ENCODE measurements around the gene LMO4. TPM values are rescaled to one million over a fixed set of nuclear protein-coding genes. Genes with fewer than 3 reads are reported as not detected.

LMO4 gene
- total RNA-seq, 4 donors from 2014 or later, result 29.6 to 47.3 (median 35.8) TPM

DNA sequence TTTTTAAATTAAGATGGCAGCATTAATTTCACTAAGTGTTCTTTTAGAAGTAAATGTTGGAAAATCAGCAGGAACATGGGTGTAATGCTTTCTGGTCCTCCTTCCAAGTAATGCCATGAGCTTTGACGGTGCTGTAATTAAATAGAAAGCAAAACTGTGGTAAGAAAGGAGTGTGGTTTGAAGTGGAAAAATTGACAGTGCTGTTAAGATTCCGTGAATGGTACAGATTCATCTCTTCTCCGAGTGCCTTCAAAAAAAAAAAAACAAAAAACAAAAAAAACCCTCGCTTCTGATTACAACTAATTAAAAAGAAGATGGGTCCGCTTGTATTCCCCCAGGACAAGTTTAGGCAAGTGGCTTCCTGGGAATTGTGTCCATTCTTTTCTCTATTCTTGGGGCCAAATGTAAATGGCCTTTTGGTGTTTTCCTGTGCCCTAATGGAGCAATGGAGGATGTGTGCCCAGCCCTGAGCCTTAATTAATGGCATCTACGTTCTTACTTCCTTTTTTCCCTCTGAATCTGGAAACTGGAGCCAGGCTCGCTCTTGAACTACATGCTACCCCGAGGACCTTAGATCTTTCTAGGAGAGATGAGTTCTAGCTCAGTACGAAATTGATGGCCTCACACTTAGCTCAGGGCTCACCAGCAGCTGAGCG lies 5.1 kb downstream of the LMO4 start:
- DNase-seq (no peak), ATAC-seq (no peak)
- Histone ChIP-seq H3K27ac (peak overlapping the region; percentile 72 to 83 (median 77)), H3K4me1 (peaks cover 40% of the 10 kb centered on the region in 2 donors), H3K9me3 (no peaks in the 10 kb centered on the region), H3K27me3 (no peaks in the 10 kb centered on the region), H3K36me3 (no peaks in the 10 kb centered on the region), H3K4me3 (peak overlapping the region; percentile 67 to 80 (median 72))
- in situ Hi-C loops (cut with MboI; ENCODE audit: low sequenced_read_pairs in 4 of 4), result loop anchor here in 1 of 4 donors (25.0 kb wide), 3 partner anchors 422 to 1353 kb away; partner anchors contain the start of genes HS2ST1, PKN2, SELENOF and SH3GLB1
- intact Hi-C loops (cut with DNase I; ENCODE audit: low total_unique reads), result loop anchor here (10.0 kb wide), 1 partner anchor 629 kb away; the partner anchor contains the start of gene SH3GLB1
- TF ChIP-seq CTCF (IDR thresholded peaks at IDR 0.05 in 4 of 5, conservative IDR thresholded peaks at IDR 0.05 in 1 of 5) (no peak), POLR2A (IDR thresholded peaks at IDR 0.05) (no peak)

GRCh38 chr1:87334351-87335174 lies 5.9 kb downstream of the LMO4 start:
- no peak for TF ChIP-seq CTCF (IDR thresholded peaks at IDR 0.05 in 4 of 5, conservative IDR thresholded peaks at IDR 0.05 in 1 of 5)
- H3K4me3 ChIP-seq, result peak overlapping the region; percentile 67 to 80 (median 72)
- ATAC-seq (no peak), DNase-seq (no peak)
- H3K9me3 ChIP-seq, result no peaks in the 10 kb centered on the region
- H3K27ac ChIP-seq, result peak overlapping the region; percentile 72 to 83 (median 77)
- H3K4me1 ChIP-seq, result peaks cover 40% of the 10 kb centered on the region in 2 donors
- no peaks in the 10 kb centered on the region for H3K27me3 ChIP-seq
- in situ Hi-C loops (cut with MboI; ENCODE audit: low sequenced_read_pairs in 4 of 4) (loop anchor here in 1 of 4 donors (25.0 kb wide), 3 partner anchors 422 to 1353 kb away; partner anchors contain the start of genes HS2ST1, PKN2, SELENOF and SH3GLB1), intact Hi-C loops (cut with DNase I; ENCODE audit: low total_unique reads) (loop anchor here (10.0 kb wide), 1 partner anchor 630 kb away; the partner anchor contains the start of gene SH3GLB1)
- peaks cover 0 to 3% of the 10 kb centered on the region in 2 donors for H3K36me3 ChIP-seq

DNA sequence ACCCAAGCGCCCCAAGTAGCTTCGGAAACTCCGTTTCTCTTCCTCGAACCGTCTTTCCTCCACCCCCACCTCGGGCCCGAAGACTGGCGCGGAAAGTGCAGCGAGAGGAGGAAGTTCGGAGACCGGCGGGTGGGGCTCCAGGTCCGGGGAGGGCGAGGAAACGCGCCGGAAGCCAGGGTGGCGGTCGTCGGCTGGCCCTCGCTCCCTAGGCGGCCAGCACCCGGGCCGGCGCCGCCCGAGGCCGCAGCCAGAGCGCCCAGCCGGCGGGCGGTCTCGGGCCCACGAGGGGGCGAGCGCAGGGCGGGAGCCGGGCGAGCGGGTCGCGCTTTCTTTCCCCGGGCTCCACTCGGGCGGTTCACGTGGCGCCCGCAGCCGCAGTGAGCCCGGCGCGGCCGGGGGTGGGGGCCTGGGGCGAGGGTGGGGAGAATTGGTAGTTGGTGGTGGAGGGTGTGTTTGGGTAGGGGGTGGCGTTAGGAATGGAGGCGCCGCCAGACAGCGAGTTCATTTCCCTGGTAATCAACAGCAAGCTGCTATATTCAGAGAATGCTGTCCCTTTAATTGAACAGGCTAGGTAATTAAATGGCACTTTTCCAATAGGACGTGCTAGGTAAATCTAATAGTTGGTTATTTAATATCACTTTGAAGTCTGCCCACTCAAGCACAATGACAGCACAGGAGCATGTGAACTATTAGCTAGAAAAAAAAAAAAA lies 6.7 kb downstream of the LMO4 start:
- peak overlapping the region; percentile 67 to 80 (median 72) for H3K4me3 ChIP-seq
- no peaks in the 10 kb centered on the region for H3K9me3 ChIP-seq
- DNase-seq (peak; percentile 36 to 47), ATAC-seq (peak; percentile 40 to 51)
- no peaks in the 10 kb centered on the region for H3K27me3 ChIP-seq
- H3K4me1 ChIP-seq, result peaks cover 36 to 40% of the 10 kb centered on the region in 2 donors
- TF ChIP-seq CTCF (IDR thresholded peaks at IDR 0.05 in 4 of 5, conservative IDR thresholded peaks at IDR 0.05 in 1 of 5), result peak in 2 of 5 experiments; percentile 22 to 61
- peak in 1 of 2 donors; percentile 8 for TF ChIP-seq POLR2A (IDR thresholded peaks at IDR 0.05)
- H3K27ac ChIP-seq, result peak overlapping the region; percentile 72 to 83 (median 77)
- H3K36me3 ChIP-seq, result peaks cover 0 to 10% of the 10 kb centered on the region in 2 donors
- in situ Hi-C loops (cut with MboI; ENCODE audit: low sequenced_read_pairs in 4 of 4), result loop anchor here in 1 of 4 donors (25.0 kb wide), 3 partner anchors 423 to 1352 kb away; partner anchors contain the start of genes HS2ST1, PKN2, SELENOF and SH3GLB1
- intact Hi-C loops (cut with DNase I; ENCODE audit: low total_unique reads), result loop anchor here (10.0 kb wide), 1 partner anchor 631 kb away; the partner anchor contains the start of gene SH3GLB1

GRCh38 chr1:87336623-87337067 lies 8.0 kb downstream of the LMO4 start:
- no peaks in the 10 kb centered on the region for H3K27me3 ChIP-seq
- H3K27ac ChIP-seq, result peak overlapping the region in 3 of 4 donors; percentile 3 to 79 (median 72)
- no peak for ATAC-seq
- no peak for DNase-seq
- in situ Hi-C loops (cut with MboI; ENCODE audit: low sequenced_read_pairs in 4 of 4) (loop anchor here in 1 of 4 donors (25.0 kb wide), 3 partner anchors 424 to 1351 kb away; partner anchors contain the start of genes HS2ST1, PKN2, SELENOF and SH3GLB1), intact Hi-C loops (cut with DNase I; ENCODE audit: low total_unique reads) (loop anchor here (10.0 kb wide), 1 partner anchor 632 kb away; the partner anchor contains the start of gene SH3GLB1)
- TF ChIP-seq POLR2A (IDR thresholded peaks at IDR 0.05) (no peak), CTCF (IDR thresholded peaks at IDR 0.05 in 4 of 5, conservative IDR thresholded peaks at IDR 0.05 in 1 of 5) (no peak)
- H3K9me3 ChIP-seq, result no peaks in the 10 kb centered on the region
- H3K4me3 ChIP-seq, result peak overlapping the region; percentile 0 to 80 (median 46)
- peaks cover 0 to 23% of the 10 kb centered on the region in 2 donors for H3K36me3 ChIP-seq
- H3K4me1 ChIP-seq, result peaks cover 32 to 39% of the 10 kb centered on the region in 2 donors

Data from gastrocnemius medialis (tissue), 4 donors.